K562 (cell line): Measurements from ENCODE around the gene SLC7A4. TPM values are rescaled to one million over a fixed set of nuclear protein-coding genes. Genes with fewer than 3 reads are reported as not detected.
A peak's percentile ranks its signal among the peaks of the same experiment; 100 is the strongest.

Source experiments
- ARID4B ChIP-seq: sonication (generic); formaldehyde crosslinking; IDR thresholded peaks from 2 replicates; pipeline ENCODE4 v1.8.0; 2022; ENCODE audit warnings: mild to moderate bottlenecking, missing genetic modification reagents
- CTCF ChIP-seq, 3 experiments: IDR thresholded peaks in 2 of 3; conservative IDR thresholded peaks in 1 of 3; 2 replicates each; pipeline ENCODE4 v1.5.1; 2011 to 2012; ENCODE audit warnings: low read length in 3 of 3, mild to moderate bottlenecking in 3 of 3, control low read depth in 2 of 3, improper control_type of control experiment in 1 of 3, inconsistent platforms in 1 of 3, low read depth in 1 of 3, mixed read lengths in 1 of 3, moderate library complexity in 1 of 3; ENCODE audit not compliant: insufficient read depth in 2 of 3
- DIDO1 ChIP-seq: fragments of 450-650 bp; IDR thresholded peaks from 2 replicates; pipeline ENCODE4 v1.6.1; 2016; ENCODE audit warnings: low read depth, missing biosample characterization, missing genetic modification characterization
- HMBOX1 ChIP-seq: sonication (generic); IDR thresholded peaks from 2 replicates; pipeline ENCODE4 v1.6.1; 2016
- HMGN3 ChIP-seq: IDR thresholded peaks from 2 replicates; pipeline ENCODE4 v1.6.1; 2011; ENCODE audit warnings: borderline replicate concordance, low read depth, mild to moderate bottlenecking, mixed read lengths, low read length; ENCODE audit not compliant: insufficient read length; ENCODE audit errors: extremely low read depth
- ID3 ChIP-seq, 2 experiments: fragments of 250-450 bp in 1 of 2; fragments of 450-650 bp in 1 of 2; sonication (Bioruptor Pico) in 1 of 2; IDR thresholded peaks; 2 replicates each; pipeline versions ENCODE4 v1.6.1 to v1.8.0; 2016 to 2021; ENCODE audit warnings: mild to moderate bottlenecking in 2 of 2, moderate library complexity in 2 of 2, missing compliant biosample characterization in 1 of 2, missing genetic modification characterization in 1 of 2
- KDM4B ChIP-seq, 2 experiments: fragments of 450-650 bp in 1 of 2; sonication (generic) in 1 of 2; IDR thresholded peaks; 2 replicates each; pipeline ENCODE4 v1.6.1; 2016 to 2017; ENCODE audit warnings: borderline replicate concordance in 2 of 2, antibody characterized with exemption in 1 of 2, low read depth in 1 of 2, mild to moderate bottlenecking in 1 of 2
- RFX5 ChIP-seq: IDR thresholded peaks from 2 replicates; pipeline ENCODE4 v1.6.1; 2011; ENCODE audit warnings: low read depth, mild to moderate bottlenecking, improper control_type of control experiment, low read length
- SOX6 ChIP-seq: fragments of 450-650 bp; IDR thresholded peaks from 2 replicates; pipeline ENCODE4 v1.6.1; 2014; ENCODE audit warnings: mild to moderate bottlenecking
- TFE3 ChIP-seq: fragments of 450-650 bp; formaldehyde crosslinking; IDR thresholded peaks from 2 replicates; pipeline ENCODE4 v1.4.0; 2020; ENCODE audit warnings: mild to moderate bottlenecking, mixed read lengths
- ZBTB12 ChIP-seq: fragments of 250-450 bp; sonication (Bioruptor Pico); IDR thresholded peaks from 2 replicates; pipeline ENCODE4 v1.4.0; 2020
- ZNF140 ChIP-seq: fragments of 250-450 bp; sonication (Bioruptor Pico); IDR thresholded peaks from 2 replicates; pipeline ENCODE4 v1.8.0; 2021; ENCODE audit warnings: moderate library complexity, mild to moderate bottlenecking, inconsistent platforms
- polyA plus RNA-seq, 8 experiments: library from polyadenylated mRNA; depleted of rRNA in 4 of 8; stranded (reverse) in 5 of 8; unstranded in 3 of 8; fragments of >200 nt; fragmentation: Nextera tagmentation in 2 of 8; fragmentation: Illumina TruSeq in 1 of 8; extraction: Ambion mirVana in 2 of 8; extraction: Trizol in 1 of 8; gene quantifications; 2 replicates each; pipeline versions ENCODE4 v1.2.1 to v1.2.3, GENCODE V29; 2011 to 2014; ENCODE audit warnings: inconsistent platforms in 1 of 8, missing spikeins in 1 of 8
- total RNA-seq, 7 experiments: library from RNA; depleted of rRNA in 6 of 7; stranded (reverse); fragments of >200 nt in 6 of 7; fragmentation: Illumina TruSeq in 2 of 7; extraction: Trizol in 2 of 7; gene quantifications; 2 replicates each; pipeline versions ENCODE4 v1.2.1 to v1.2.3, GENCODE V29; 2011 to 2021; ENCODE audit warnings: low replicate concordance in 1 of 7

SLC7A4 gene
- total and polyA plus RNA-seq, 9 of the 15 experiments (the other 6 are each of a cell fraction or from before 2014, with no cell fraction given), result not detected

- TF ChIP-seq ARID4B, result peak; percentile 91
- peak in 1 of 2 experiments; percentile 18; a peak in 1 of 4 replicates for TF ChIP-seq KDM4B (IDR thresholded peaks at IDR 0.05; ENCODE audit: borderline replicate concordance in 2 of 2, low read depth in 1 of 2)
- TF ChIP-seq HMBOX1, result no peak
- no peak for TF ChIP-seq RFX5
- TF ChIP-seq CTCF (IDR thresholded peaks at IDR 0.05 in 2 of 3, conservative IDR thresholded peaks at IDR 0.05 in 1 of 3; ENCODE audit: insufficient read depth in 2 of 3, low read depth in 1 of 3, low read length in 3 of 3), result no peak
- no peak for TF ChIP-seq DIDO1 (tag)
- no peak for TF ChIP-seq ZBTB12 (CRISPR knock-in tag)
- TF ChIP-seq TFE3 (CRISPR knock-in tag), result no peak
- TF ChIP-seq HMGN3, result peak; percentile 96
- no peak for TF ChIP-seq ZNF140 (CRISPR knock-in tag)
- TF ChIP-seq ID3 (CRISPR knock-in tag; IDR thresholded peaks at IDR 0.05), result no peak
- 0 out of 2 replicates have a peak, but pooled peaks have one; percentile 12 for TF ChIP-seq ID3 (tag; IDR thresholded peaks at IDR 0.05)
- no peak for TF ChIP-seq SOX6
Observed at GRCh38 chr22:21045585-21046294, 13.4 kb upstream of the SLC7A4 start, which contains the start of gene LRRC74B (continued).
